A549 (cell line): ENCODE results near the gene DYNC1I1. TPM values are rescaled to one million over a fixed set of nuclear protein-coding genes. Genes with fewer than 3 reads are reported as not detected.

Experiments used
- ATAC-seq, 2 experiments: fragments of 200-7000 bp in 1 of 2; fragments of >200 bp in 1 of 2; cut with Nextera tagmentation in 1 of 2; cut with Tn5 transposase in 1 of 2; 3 replicates each; pipeline versions ENCODE4 v1.8.0 to v1.9.1; 2018 to 2020; ENCODE audit warnings: mild to moderate bottlenecking in 1 of 2, moderate library complexity in 1 of 2
- CTCF ChIA-PET: fragments of 300-600 bp; sonication (Branson Sonifier 250); formaldehyde crosslinking; extraction: SDS; loops from one replicate; lab custom pipeline; 2021; ENCODE audit warnings: antibody characterized with exemption, inconsistent platforms; lab: Yijun Ruan, JAX
- POLR2A ChIA-PET: fragments of 350-600 bp; formaldehyde crosslinking; extraction: SDS; loops from one replicate; lab custom pipeline; 2021; ENCODE audit warnings: antibody characterized with exemption, inconsistent platforms; lab: Yijun Ruan, JAX
- DNase-seq, 2 experiments: peaks; one replicate each; pipeline versions ENCODE4 v3.0.0 to v3.0.0-alpha.2; 2011 to 2016; ENCODE audit warnings: low read depth in 1 of 2, low spot score in 1 of 2
- FAIRE-seq: peaks from 2 replicates; lab custom pipeline; 2011; peaks lifted over from hg19 to GRCh38; lab: Jason Lieb, UNC
- H3K27ac ChIP-seq, 2 experiments: fragments of >200 bp; sonication (Bioruptor Twin); formaldehyde crosslinking; 3 replicates each; pipeline ENCODE4 v1.5.1; 2016 to 2017
- H3K4me1 ChIP-seq: fragments of >200 bp; sonication (Bioruptor Twin); formaldehyde crosslinking; 3 replicates; pipeline ENCODE4 v1.6.1; 2016
- H3K4me2 ChIP-seq: fragments of >200 bp; sonication (Bioruptor Twin); formaldehyde crosslinking; 3 replicates; pipeline ENCODE4 v1.6.1; 2016
- H3K4me3 ChIP-seq: fragments of >200 bp; sonication (Bioruptor Twin); formaldehyde crosslinking; 3 replicates; pipeline ENCODE4 v1.5.1; 2016
- H3K9me3 ChIP-seq: fragments of >200 bp; sonication (Bioruptor Twin); formaldehyde crosslinking; 3 replicates; pipeline ENCODE4 v1.6.1; 2016
- BCL3 ChIP-seq: fragments of >200 bp; sonication (Bioruptor Twin); formaldehyde crosslinking; IDR thresholded peaks from 3 replicates; pipeline ENCODE4 v1.6.1; 2016
- BHLHE40 ChIP-seq: IDR thresholded peaks from 2 replicates; pipeline ENCODE4 v1.6.1; 2012; ENCODE audit warnings: low read depth, low read length, inconsistent platforms
- CHD4 ChIP-seq: fragments of 200-600 bp; sonication (generic); IDR thresholded peaks from 2 replicates; pipeline ENCODE4 v1.6.1; 2016; ENCODE audit warnings: antibody characterized with exemption, mild to moderate bottlenecking, borderline replicate concordance
- E2F6 ChIP-seq: IDR thresholded peaks from 2 replicates; pipeline ENCODE4 v1.6.1; 2012; ENCODE audit warnings: low read depth, borderline replicate concordance
- EHMT2 ChIP-seq: fragments of 200-600 bp; sonication (generic); IDR thresholded peaks from 2 replicates; pipeline ENCODE4 v1.6.1; 2016; ENCODE audit warnings: antibody characterized with exemption, low read depth, mild to moderate bottlenecking, moderate library complexity
- ELK1 ChIP-seq: fragments of 150-350 bp; IDR thresholded peaks from 2 replicates; pipeline ENCODE4 v1.6.1; 2014; ENCODE audit warnings: low read depth, mild to moderate bottlenecking, low read length
- ESRRA ChIP-seq: fragments of 150-350 bp; IDR thresholded peaks from 2 replicates; pipeline ENCODE4 v1.6.1; 2014; ENCODE audit warnings: mild to moderate bottlenecking, low read length, borderline replicate concordance
- FOXS1 ChIP-seq: fragments of 250-450 bp; sonication (Bioruptor Pico); IDR thresholded peaks from 2 replicates; pipeline ENCODE4 v1.5.0; 2020; ENCODE audit warnings: mild to moderate bottlenecking, moderate library complexity
- HDAC2 ChIP-seq: fragments of 200-600 bp; sonication (generic); IDR thresholded peaks from 2 replicates; pipeline ENCODE4 v1.6.1; 2016
- HMGXB4 ChIP-seq: fragments of 250-450 bp; sonication (Bioruptor Pico); IDR thresholded peaks from 2 replicates; pipeline ENCODE4 v1.5.0; 2021; ENCODE audit warnings: mild to moderate bottlenecking, moderate library complexity, borderline replicate concordance
- HOXA7 ChIP-seq: fragments of 250-450 bp; sonication (Bioruptor Pico); IDR thresholded peaks from 2 replicates; pipeline ENCODE4 v1.5.0; 2020; ENCODE audit warnings: mild to moderate bottlenecking, moderate library complexity
- JUNB ChIP-seq: fragments of >200 bp; sonication (Bioruptor Twin); formaldehyde crosslinking; IDR thresholded peaks from 2 replicates; pipeline ENCODE4 v1.6.1; 2016
- KDM5A ChIP-seq: fragments of 200-600 bp; sonication (generic); IDR thresholded peaks from 2 replicates; pipeline ENCODE4 v1.6.1; 2016; ENCODE audit warnings: antibody characterized with exemption, mild to moderate bottlenecking
- MAFK ChIP-seq: fragments of 450-650 bp; IDR thresholded peaks from 2 replicates; pipeline ENCODE4 v1.6.1; 2014; ENCODE audit not compliant: partially characterized antibody
- MAX ChIP-seq: IDR thresholded peaks from 2 replicates; pipeline ENCODE4 v1.6.1; 2012
- MAZ ChIP-seq: fragments of 150-350 bp; IDR thresholded peaks from 2 replicates; pipeline ENCODE4 v1.6.1; 2014; ENCODE audit warnings: antibody characterized with exemption, low read depth, low read length, borderline replicate concordance
- NPAS2 ChIP-seq: fragments of 250-450 bp; sonication (Bioruptor Pico); IDR thresholded peaks from 2 replicates; pipeline ENCODE4 v1.8.0; 2022; ENCODE audit warnings: mild to moderate bottlenecking, moderate library complexity, borderline replicate concordance
- PBX3 ChIP-seq: IDR thresholded peaks from 2 replicates; pipeline ENCODE4 v1.6.1; 2012
- RAD21 ChIP-seq, 2 experiments: fragments of >200 bp in 1 of 2; sonication (Bioruptor Twin) in 1 of 2; formaldehyde crosslinking in 1 of 2; IDR thresholded peaks in 1 of 2; conservative IDR thresholded peaks in 1 of 2; 2 replicates in 1 of 2; 3 replicates in 1 of 2; pipeline ENCODE4 v1.6.1; 2012 to 2018; ENCODE audit warnings: inconsistent platforms in 1 of 2
- REST ChIP-seq: fragments of 200-600 bp; sonication (generic); IDR thresholded peaks from 2 replicates; pipeline ENCODE4 v1.6.1; 2016; ENCODE audit warnings: antibody characterized with exemption, mild to moderate bottlenecking, moderate library complexity
- SMC3 ChIP-seq: fragments of >200 bp; sonication (Bioruptor Twin); formaldehyde crosslinking; IDR thresholded peaks from 3 replicates; pipeline ENCODE4 v1.6.1; 2018; ENCODE audit warnings: inconsistent platforms
- SREBF2 ChIP-seq: fragments of 450-650 bp; IDR thresholded peaks from 2 replicates; pipeline ENCODE4 v1.6.1; 2014; ENCODE audit warnings: mild to moderate bottlenecking, moderate library complexity
- TP53 ChIP-seq: fragments of 250-450 bp; sonication (Bioruptor Pico); IDR thresholded peaks from 2 replicates; pipeline ENCODE4 v1.5.0; 2021; ENCODE audit warnings: mild to moderate bottlenecking, moderate library complexity
- USF2 ChIP-seq: fragments of 450-650 bp; IDR thresholded peaks from 2 replicates; pipeline ENCODE4 v1.6.1; 2014; ENCODE audit warnings: antibody characterized with exemption
- ZFP36 ChIP-seq: fragments of 450-650 bp; IDR thresholded peaks from 2 replicates; pipeline ENCODE4 v1.6.1; 2014; ENCODE audit warnings: borderline replicate concordance; ENCODE audit not compliant: partially characterized antibody
- ZNF302 ChIP-seq: fragments of 250-450 bp; sonication (Bioruptor Pico); IDR thresholded peaks from 2 replicates; pipeline ENCODE4 v1.9.0; 2021; ENCODE audit warnings: inconsistent platforms, mild to moderate bottlenecking, moderate library complexity
- WGBS: methylation state at CpG from one replicate; pipeline ENCODE4 v1.1.6; 2017; ENCODE audit errors: missing lambda C conversion rate; 5-methylcytosine and 5-hydroxymethylcytosine counted together
- polyA plus RNA-seq, 4 experiments: library from polyadenylated mRNA; depleted of rRNA in 3 of 4; stranded (reverse); fragments of >200 nt; fragmentation: RNase III in 1 of 4; extraction: RNeasy Plus Mini Kit Qiagen cat#74134 plus additional on column Dnase treatment in 1 of 4; gene quantifications; 2 replicates in 3 of 4; 3 replicates in 1 of 4; pipeline ENCODE4 v1.2.3, GENCODE V29; 2011 to 2017

The DYNC1I1 gene
- polyA plus RNA-seq, 2 of the 4 experiments (the other 2 are of a cell fraction), result 0.04 TPM; not detected in 1

GRCh38 chr7:95955748-95956147 lies 183.4 kb downstream of the DYNC1I1 start:
- POLR2A ChIA-PET, result no interaction called here
- Histone ChIP-seq H3K27ac (no peak overlapping the region), H3K4me3 (no peak overlapping the region), H3K4me1 (no peaks in the 10 kb centered on the region), H3K4me2 (no peak overlapping the region), H3K9me3 (no peaks in the 10 kb centered on the region)
- TF ChIP-seq MAX (no peak), ZNF302 (CRISPR knock-in tag) (no peak), TP53 (CRISPR knock-in tag) (no peak), RAD21 (conservative IDR thresholded peaks at IDR 0.05 in 1 of 2, IDR thresholded peaks at IDR 0.05 in 1 of 2) (no peak), CHD4 (no peak), ESRRA (no peak), SREBF2 (no peak), FOXS1 (no peak), HOXA7 (CRISPR knock-in tag) (no peak), REST (no peak), EHMT2 (no peak), JUNB (no peak), NPAS2 (no peak), MAFK (no peak), PBX3 (no peak), SMC3 (no peak), ELK1 (no peak), HDAC2 (no peak), KDM5A (no peak)
- CTCF ChIA-PET, result interaction anchor here (1.2 kb wide), 1 partner anchor 40 kb away, joined by 3 read pairs; no protein-coding TSS in a partner anchor
- DNase-seq, result no peak
- no peak for ATAC-seq
- FAIRE-seq, result no peak

- POLR2A ChIA-PET, result no interaction called here
- no peak overlapping the region for H3K4me3 ChIP-seq
- H3K4me1 ChIP-seq, result no peaks in the 10 kb centered on the region
- ATAC-seq (no peak), DNase-seq (no peak), FAIRE-seq (no peak)
- no peak overlapping the region for H3K27ac ChIP-seq
- CTCF ChIA-PET, result no interaction called here
- 0% methylated on average over 3 of the region's 3 CpGs for WGBS
- no peaks in the 10 kb centered on the region for H3K9me3 ChIP-seq
- H3K4me2 ChIP-seq, result no peak overlapping the region
- TF ChIP-seq PBX3 (no peak), SREBF2 (no peak), E2F6 (no peak), HMGXB4 (CRISPR knock-in tag) (no peak), BCL3 (no peak), RAD21 (conservative IDR thresholded peaks at IDR 0.05 in 1 of 2, IDR thresholded peaks at IDR 0.05 in 1 of 2) (no peak), ZFP36 (no peak), BHLHE40 (no peak), USF2 (no peak), MAZ (no peak)
- TF ChIP-seq, all 56 proteins: peak for 0
Measured at GRCh38 chr7:95957510-95957909, 185.2 kb downstream of the DYNC1I1 start.
